CD4-positive, CD25-positive, alpha-beta regulatory T cell (primary cell): ENCODE data around the gene RRBP1. TPM values are rescaled to one million over a fixed set of nuclear protein-coding genes. Genes with fewer than 3 reads are reported as not detected.

ENCODE experiments used
- ATAC-seq, 2 donors: fragments of 150-1000 bp; cut with Tn5 transposase; one replicate each; pipeline ENCODE4 v1.10.0; 2021; ENCODE audit warnings: low read depth in 2 of 2, moderate number of reproducible peaks in 2 of 2, moderate library complexity in 1 of 2
- DNase-seq, 3 donors: peaks; one replicate each; pipeline versions ENCODE4 v3.0.0 to v3.0.0-alpha.2; 2012 to 2022; ENCODE audit warnings: mixed read lengths in 1 of 3
- H3K27ac ChIP-seq: one replicate; pipeline ENCODE4 v1.7.0; 2013; ENCODE audit warnings: mild to moderate bottlenecking, low read length; ENCODE audit not compliant: insufficient read depth, poor library complexity, severe bottlenecking
- H3K27me3 ChIP-seq: one replicate; pipeline ENCODE4 v1.7.0; 2013; ENCODE audit warnings: low read length; ENCODE audit not compliant: control insufficient read depth, insufficient read depth
- H3K36me3 ChIP-seq: one replicate; pipeline ENCODE4 v1.7.0; 2013; ENCODE audit warnings: mild to moderate bottlenecking, low read length, moderate library complexity; ENCODE audit not compliant: control insufficient read depth, insufficient read depth
- H3K4me1 ChIP-seq: 2 replicates; pipeline ENCODE4 v1.7.0; 2013; ENCODE audit warnings: mild to moderate bottlenecking, low read length; ENCODE audit not compliant: insufficient read depth, control insufficient read depth, poor library complexity, severe bottlenecking
- H3K4me3 ChIP-seq: one replicate; pipeline ENCODE4 v1.7.0; 2013; ENCODE audit warnings: low read depth, mild to moderate bottlenecking, low read length, moderate library complexity
- H3K9me3 ChIP-seq, 2 experiments: 1 replicate in 1 of 2; 2 replicates in 1 of 2; pipeline ENCODE4 v1.7.0; 2013; ENCODE audit warnings: low read length in 2 of 2, mild to moderate bottlenecking in 1 of 2, moderate library complexity in 1 of 2; ENCODE audit not compliant: control insufficient read depth in 2 of 2
- H3K27ac Mint-ChIP-seq, 3 donors: one replicate each; pipeline ENCODE4 v1.8.0; 2020 to 2022; ENCODE audit warnings: mild to moderate bottlenecking in 3 of 3, mixed read lengths in 3 of 3, moderate library complexity in 2 of 3
- H3K27me3 Mint-ChIP-seq: one replicate; pipeline ENCODE4 v1.8.0; 2022; ENCODE audit warnings: mild to moderate bottlenecking, mixed read lengths
- H3K36me3 Mint-ChIP-seq: one replicate; pipeline ENCODE4 v1.8.0; 2020; ENCODE audit warnings: mixed read lengths
- H3K4me1 Mint-ChIP-seq, 4 donors: one replicate each; pipeline ENCODE4 v1.8.0; 2020 to 2022; ENCODE audit warnings: mixed read lengths in 4 of 4, mild to moderate bottlenecking in 1 of 4
- H3K4me3 Mint-ChIP-seq, 4 donors: one replicate each; pipeline ENCODE4 v1.8.0; 2020 to 2022; ENCODE audit warnings: mild to moderate bottlenecking in 4 of 4, mixed read lengths in 4 of 4, moderate library complexity in 3 of 4
- H3K9me3 Mint-ChIP-seq, 7 donors: one replicate each; pipeline ENCODE4 v1.8.0; 2020 to 2022; ENCODE audit warnings: mixed read lengths in 7 of 7, mild to moderate bottlenecking in 3 of 7, moderate library complexity in 2 of 7
- polyA plus RNA-seq, 4 donors: library from polyadenylated mRNA; unstranded; fragments of 300-500 nt; fragmentation: Illumina TruSeq; gene quantifications; one replicate each; pipeline ENCODE4 v1.2.3, GENCODE V29; 2021
- total RNA-seq: library from RNA; stranded (reverse); gene quantifications from one replicate; pipeline ENCODE4 v1.2.3, GENCODE V29; 2022

The RRBP1 gene
- total and polyA plus RNA-seq, 5 donors from 2014 or later, result 0.60 to 33.6 (median 1.8) TPM

GRCh38 chr20:17637413-17637780 lies 44.6 kb downstream of the RRBP1 start:
- no peaks in the 10 kb centered on the region for H3K27me3 ChIP-seq
- H3K36me3 Mint-ChIP-seq, result peaks cover 16% of the 10 kb centered on the region
- H3K9me3 Mint-ChIP-seq, result no peaks in the 10 kb centered on the region
- no peak overlapping the region for H3K4me3 ChIP-seq
- no peaks in the 10 kb centered on the region for H3K4me1 Mint-ChIP-seq
- ATAC-seq (no peak), DNase-seq (no peak)
- no peak overlapping the region for H3K27ac Mint-ChIP-seq
- no peaks in the 10 kb centered on the region for H3K4me1 ChIP-seq
- H3K36me3 ChIP-seq, result peaks cover 21% of the 10 kb centered on the region
- no peak overlapping the region for H3K27ac ChIP-seq
- H3K9me3 ChIP-seq, result no peaks in the 10 kb centered on the region
- H3K4me3 Mint-ChIP-seq, result no peak overlapping the region
- no peaks in the 10 kb centered on the region for H3K27me3 Mint-ChIP-seq

- Mint-ChIP-seq H3K4me1 (no peaks in the 10 kb centered on the region), H3K9me3 (no peaks in the 10 kb centered on the region), H3K4me3 (no peak overlapping the region), H3K27me3 (no peaks in the 10 kb centered on the region), H3K27ac (no peak overlapping the region), H3K36me3 (peaks cover 17% of the 10 kb centered on the region)
- Histone ChIP-seq H3K4me3 (no peak overlapping the region), H3K9me3 (no peaks in the 10 kb centered on the region), H3K36me3 (peaks cover 21% of the 10 kb centered on the region), H3K27me3 (no peaks in the 10 kb centered on the region), H3K4me1 (no peaks in the 10 kb centered on the region), H3K27ac (no peak overlapping the region)
- DNase-seq (no peak), ATAC-seq (no peak)
These were observed 45.3 kb downstream of the RRBP1 start for GRCh38 chr20:17636523-17637412.

- H3K9me3 Mint-ChIP-seq, result no peaks in the 10 kb centered on the region
- Histone ChIP-seq H3K27me3 (no peaks in the 10 kb centered on the region), H3K27ac (no peak overlapping the region), H3K4me3 (no peak overlapping the region), H3K4me1 (no peaks in the 10 kb centered on the region), H3K36me3 (peaks cover 20% of the 10 kb centered on the region), H3K9me3 (no peaks in the 10 kb centered on the region)
- ATAC-seq, result no peak
- peak overlapping the region in 2 of 3 donors; percentile 23 to 69 for H3K27ac Mint-ChIP-seq
- peaks cover 18% of the 10 kb centered on the region for H3K36me3 Mint-ChIP-seq
- H3K4me1 Mint-ChIP-seq, result no peaks in the 10 kb centered on the region
- no peaks in the 10 kb centered on the region for H3K27me3 Mint-ChIP-seq
- DNase-seq, result no peak
- no peak overlapping the region for H3K4me3 Mint-ChIP-seq
These were observed 46.5 kb downstream of the RRBP1 start for GRCh38 chr20:17635332-17636244.

GRCh38 chr20:17634661-17635331 lies 47.2 kb downstream of the RRBP1 start:
- Histone ChIP-seq H3K4me1 (no peaks in the 10 kb centered on the region), H3K36me3 (peaks cover 20% of the 10 kb centered on the region), H3K4me3 (no peak overlapping the region), H3K27ac (no peak overlapping the region), H3K9me3 (no peaks in the 10 kb centered on the region), H3K27me3 (no peaks in the 10 kb centered on the region)
- peaks cover 21% of the 10 kb centered on the region for H3K36me3 Mint-ChIP-seq
- ATAC-seq, result no peak
- no peak for DNase-seq
- H3K9me3 Mint-ChIP-seq, result no peaks in the 10 kb centered on the region
- no peak overlapping the region for H3K4me3 Mint-ChIP-seq
- no peaks in the 10 kb centered on the region for H3K4me1 Mint-ChIP-seq
- H3K27ac Mint-ChIP-seq, result no peak overlapping the region
- no peaks in the 10 kb centered on the region for H3K27me3 Mint-ChIP-seq

- no peaks in the 10 kb centered on the region for H3K4me1 Mint-ChIP-seq
- ATAC-seq, result no peak
- no peak overlapping the region for H3K27ac ChIP-seq
- no peak overlapping the region for H3K27ac Mint-ChIP-seq
- peaks cover 21% of the 10 kb centered on the region for H3K36me3 Mint-ChIP-seq
- no peak overlapping the region for H3K4me3 ChIP-seq
- H3K4me1 ChIP-seq, result no peaks in the 10 kb centered on the region
- H3K9me3 Mint-ChIP-seq, result no peaks in the 10 kb centered on the region
- H3K9me3 ChIP-seq, result no peaks in the 10 kb centered on the region
- H3K36me3 ChIP-seq, result peaks cover 20% of the 10 kb centered on the region
- no peak for DNase-seq
- H3K4me3 Mint-ChIP-seq, result no peak overlapping the region
- H3K27me3 ChIP-seq, result no peaks in the 10 kb centered on the region
- H3K27me3 Mint-ChIP-seq, result no peaks in the 10 kb centered on the region
These were observed 48.1 kb downstream of the RRBP1 start for GRCh38 chr20:17633850-17634500.

- peaks cover 21% of the 10 kb centered on the region for H3K36me3 Mint-ChIP-seq
- no peak overlapping the region for H3K4me3 Mint-ChIP-seq
- H3K4me3 ChIP-seq, result no peak overlapping the region
- H3K36me3 ChIP-seq, result peaks cover 18% of the 10 kb centered on the region
- H3K27ac ChIP-seq, result no peak overlapping the region
- DNase-seq (no peak), ATAC-seq (no peak)
- no peaks in the 10 kb centered on the region for H3K4me1 Mint-ChIP-seq
- H3K9me3 ChIP-seq, result no peaks in the 10 kb centered on the region
- H3K27me3 Mint-ChIP-seq, result no peaks in the 10 kb centered on the region
- no peaks in the 10 kb centered on the region for H3K9me3 Mint-ChIP-seq
- H3K27ac Mint-ChIP-seq, result no peak overlapping the region
- no peaks in the 10 kb centered on the region for H3K4me1 ChIP-seq
- no peaks in the 10 kb centered on the region for H3K27me3 ChIP-seq
These were observed 48.7 kb downstream of the RRBP1 start for GRCh38 chr20:17633221-17633849.
